Ascending aorta (tissue), 2 donors: ENCODE measurements around the gene NUDT3. TPM values are rescaled to one million over a fixed set of nuclear protein-coding genes. Genes with fewer than 3 reads are reported as not detected.

Experiments used
- DNase-seq, 2 donors: peaks; one replicate each; pipeline ENCODE4 v3.0.0-alpha.2; 2019; ENCODE audit warnings: low spot score in 2 of 2
- H3K27ac ChIP-seq, 2 donors: fragments of 200-600 bp; sonication (generic); one replicate each; pipeline ENCODE4 v1.5.1; 2016 to 2017; ENCODE audit warnings: mild to moderate bottlenecking in 1 of 2
- H3K27me3 ChIP-seq: fragments of 200-600 bp; sonication (generic); one replicate; pipeline ENCODE4 v1.5.1; 2017
- H3K36me3 ChIP-seq, 2 donors: fragments of 200-600 bp; sonication (generic); one replicate each; pipeline ENCODE4 v1.5.1; 2016
- H3K4me1 ChIP-seq, 2 donors: fragments of 200-600 bp; sonication (generic); one replicate each; pipeline ENCODE4 v1.5.1; 2016 to 2017; ENCODE audit warnings: mild to moderate bottlenecking in 1 of 2
- H3K4me3 ChIP-seq, 2 donors: fragments of 200-600 bp; sonication (generic); one replicate each; pipeline ENCODE4 v1.5.1; 2016 to 2017; ENCODE audit warnings: mild to moderate bottlenecking in 1 of 2
- H3K9me3 ChIP-seq, 2 donors: fragments of 200-600 bp; sonication (generic); one replicate each; pipeline ENCODE4 v1.5.1; 2016
- intact Hi-C: fragments of 100-400 bp; cut with DNase I; formaldehyde crosslinking; loops from one replicate; pipeline ENCODE4 v1.15.1; 2023
- total RNA-seq: library from RNA; depleted of rRNA; stranded (reverse); fragments of >200 nt; gene quantifications from one replicate; pipeline ENCODE4 v1.1.0, GENCODE V29; 2016
- TF ChIP-seq, protein P1 (sequence below), 3 experiments: fragments of 200-600 bp in 2 of 3; fragments of 450-650 bp in 1 of 3; sonication (generic) in 2 of 3; IDR thresholded peaks; one replicate each; pipeline ENCODE4 v1.5.1; 2016 to 2019; ENCODE audit warnings: antibody characterized with exemption in 3 of 3, mild to moderate bottlenecking in 1 of 3, moderate library complexity in 1 of 3

The NUDT3 gene
- total RNA-seq, 1 donor from 2014 or later = 18.8 TPM

- no peak for DNase-seq
Observed at GRCh38 chr6:34230653-34231371, 161.7 kb downstream of the NUDT3 start.

DNA sequence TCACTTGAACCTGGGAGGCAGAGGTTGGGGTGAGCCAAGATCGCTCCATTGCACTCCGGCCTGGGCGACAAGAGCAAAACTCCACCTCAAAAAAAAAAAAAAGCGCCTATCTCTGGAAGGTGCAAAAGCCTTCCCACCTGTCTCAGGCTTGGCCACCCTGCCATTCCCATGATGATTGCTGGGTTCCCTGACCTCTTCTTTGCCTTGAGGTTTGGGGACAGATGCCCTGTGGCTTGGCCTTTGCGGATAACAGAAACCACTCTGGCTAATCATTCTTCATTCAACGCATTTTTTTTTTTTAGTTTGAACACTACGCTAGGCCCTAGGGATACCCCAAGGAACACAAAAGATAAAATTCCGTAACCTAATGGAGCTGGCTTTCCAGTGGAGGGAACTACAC, 162.6 kb downstream of the NUDT3 start:
- H3K36me3 ChIP-seq = no peaks in the 10 kb centered on the region
- DNase-seq = no peak
- H3K4me3 ChIP-seq = no peak overlapping the region
- peak overlapping the region; percentile 22 to 46 for H3K27ac ChIP-seq
- H3K27me3 ChIP-seq = no peaks in the 10 kb centered on the region
- H3K4me1 ChIP-seq = no peaks in the 10 kb centered on the region
- TF ChIP-seq, protein P1, sequence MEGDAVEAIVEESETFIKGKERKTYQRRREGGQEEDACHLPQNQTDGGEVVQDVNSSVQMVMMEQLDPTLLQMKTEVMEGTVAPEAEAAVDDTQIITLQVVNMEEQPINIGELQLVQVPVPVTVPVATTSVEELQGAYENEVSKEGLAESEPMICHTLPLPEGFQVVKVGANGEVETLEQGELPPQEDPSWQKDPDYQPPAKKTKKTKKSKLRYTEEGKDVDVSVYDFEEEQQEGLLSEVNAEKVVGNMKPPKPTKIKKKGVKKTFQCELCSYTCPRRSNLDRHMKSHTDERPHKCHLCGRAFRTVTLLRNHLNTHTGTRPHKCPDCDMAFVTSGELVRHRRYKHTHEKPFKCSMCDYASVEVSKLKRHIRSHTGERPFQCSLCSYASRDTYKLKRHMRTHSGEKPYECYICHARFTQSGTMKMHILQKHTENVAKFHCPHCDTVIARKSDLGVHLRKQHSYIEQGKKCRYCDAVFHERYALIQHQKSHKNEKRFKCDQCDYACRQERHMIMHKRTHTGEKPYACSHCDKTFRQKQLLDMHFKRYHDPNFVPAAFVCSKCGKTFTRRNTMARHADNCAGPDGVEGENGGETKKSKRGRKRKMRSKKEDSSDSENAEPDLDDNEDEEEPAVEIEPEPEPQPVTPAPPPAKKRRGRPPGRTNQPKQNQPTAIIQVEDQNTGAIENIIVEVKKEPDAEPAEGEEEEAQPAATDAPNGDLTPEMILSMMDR (IDR thresholded peaks at IDR 0.05) = no peak
- intact Hi-C loops = loop anchor here (10.0 kb wide), 1 partner anchor 465 kb away; the partner anchor contains the start of gene ILRUN
- no peaks in the 10 kb centered on the region for H3K9me3 ChIP-seq

More at GRCh38 chr6:34230653-34231371, 161.7 kb downstream of the NUDT3 start:
- no peaks in the 10 kb centered on the region for H3K27me3 ChIP-seq
- intact Hi-C loops = loop anchor here (10.0 kb wide), 1 partner anchor 464 kb away; the partner anchor contains the start of gene ILRUN
- no peaks in the 10 kb centered on the region for H3K36me3 ChIP-seq
- TF ChIP-seq, protein P1 (IDR thresholded peaks at IDR 0.05) = no peak
- no peak overlapping the region for H3K4me3 ChIP-seq
- H3K9me3 ChIP-seq = no peaks in the 10 kb centered on the region
- no peak overlapping the region for H3K27ac ChIP-seq
- H3K4me1 ChIP-seq = peaks cover 3 to 4% of the 10 kb centered on the region in 2 donors

Other genes starting within 250 kb of the NUDT3 start
- gene GRM4, start 246.6 kb downstream of the NUDT3 start, total RNA-seq = not detected
- gene HMGA1, start 155.8 kb downstream of the NUDT3 start, total RNA-seq = 21.4 TPM
- gene SMIM29, start 143.7 kb downstream of the NUDT3 start, total RNA-seq = 9.2 TPM
- gene RPS10, start 33.4 kb upstream of the NUDT3 start, total RNA-seq = 1,703 TPM
- gene PACSIN1, start 73.4 kb upstream of the NUDT3 start, total RNA-seq = not detected
- gene SPDEF, start 163.7 kb upstream of the NUDT3 start, total RNA-seq = not detected